Inflammatory macrophage treated with lipopolysaccharide for 1 hour (primary cell): ENCODE results near the gene MAN1C1.

Source experiments
- DNase-seq, 2 donors: peaks; one replicate each; pipeline ENCODE4 v3.0.0-alpha.2; 2020 to 2022

Gene MAN1C1

GRCh38 chr1:25787760-25788166 is 171.2 kb downstream of the MAN1C1 start:
- DNase-seq = no peak

GRCh38 chr1:25790472-25790871 is 173.9 kb downstream of the MAN1C1 start:
- no peak for DNase-seq

DNA sequence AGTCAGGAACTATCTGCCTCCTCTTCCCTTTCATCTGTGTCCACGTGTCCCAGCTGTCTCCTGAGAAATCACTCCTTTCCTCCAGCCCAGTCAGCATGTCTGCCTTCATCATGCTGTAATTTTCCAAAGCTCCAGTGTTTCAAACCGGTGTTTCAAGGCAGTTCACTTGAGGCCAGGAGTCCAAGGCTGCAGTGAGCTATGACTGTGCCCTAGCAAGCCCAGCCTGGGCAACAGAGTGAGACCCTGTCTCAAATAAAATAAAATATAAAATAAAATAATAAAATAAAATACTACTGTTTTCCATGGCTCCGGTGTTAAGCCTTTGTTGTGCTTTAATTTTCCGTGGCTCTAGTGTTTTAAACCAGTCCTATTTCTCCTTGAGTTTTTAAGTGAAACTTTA is 175.5 kb downstream of the MAN1C1 start:
- no peak for DNase-seq

- DNase-seq = no peak
Measured at GRCh38 chr1:25793585-25794170, 177.1 kb downstream of the MAN1C1 start.

- no peak for DNase-seq
Measured at GRCh38 chr1:25794325-25794724, 177.7 kb downstream of the MAN1C1 start.

DNA sequence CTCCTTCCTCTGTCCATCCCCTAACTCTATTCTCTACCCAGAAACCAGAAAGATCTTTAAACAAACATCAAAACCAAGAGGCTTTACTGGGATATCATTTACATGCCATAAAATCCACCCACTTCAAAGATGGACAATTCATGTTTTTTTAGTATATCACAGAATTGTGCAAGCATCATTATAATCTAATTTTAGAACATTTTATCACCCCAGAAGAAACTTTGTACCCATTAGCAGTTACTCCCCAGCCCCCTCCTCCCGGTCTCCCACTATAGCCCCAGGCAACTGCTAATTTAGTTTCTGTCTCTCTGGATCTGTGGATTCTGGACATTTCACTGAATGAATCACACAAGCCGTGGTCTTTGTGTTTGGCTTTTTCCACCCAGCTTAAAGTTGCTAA is 178.6 kb downstream of the MAN1C1 start:
- no peak for DNase-seq

DNA sequence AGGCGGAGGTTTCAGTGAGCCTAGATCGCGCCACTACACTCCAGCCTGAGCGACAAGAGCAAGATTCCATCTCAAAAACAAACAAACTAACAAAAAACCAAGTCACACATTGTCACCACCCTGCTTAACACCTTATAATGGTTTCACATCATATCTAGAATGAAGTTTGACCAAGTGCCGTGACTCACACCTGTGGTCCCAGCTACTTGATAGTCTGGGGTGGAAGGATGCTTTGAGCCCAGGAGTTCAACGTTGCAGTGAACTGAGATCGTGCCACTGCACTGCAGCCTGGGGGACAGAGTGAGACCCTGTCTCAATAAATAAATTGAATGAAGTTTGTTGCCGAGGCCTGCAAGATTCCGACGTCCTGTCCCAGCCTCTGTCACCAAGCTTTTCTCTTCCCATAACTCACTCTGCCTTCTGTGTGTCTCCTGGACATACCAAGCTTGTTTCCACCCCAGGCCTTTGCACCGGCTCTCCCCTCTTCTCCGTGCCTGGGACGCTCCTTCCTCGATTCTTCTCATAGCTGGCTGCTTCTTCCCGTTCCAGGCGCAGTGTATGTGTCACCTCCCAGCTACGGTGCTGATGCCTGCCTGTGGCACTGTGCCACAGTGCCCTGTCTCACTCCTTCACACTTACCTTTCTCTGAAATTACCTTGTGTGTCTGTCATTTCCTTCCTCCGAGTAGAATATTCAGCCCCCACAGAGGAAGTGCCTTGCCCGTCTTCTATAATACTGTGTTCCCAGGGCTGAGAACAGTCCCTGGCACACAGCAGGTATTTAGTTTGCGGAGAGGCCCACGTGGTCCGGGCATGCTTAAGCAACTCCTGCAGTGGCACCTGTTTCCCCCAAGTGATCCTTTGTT is 179.6 kb downstream of the MAN1C1 start:
- no peak for DNase-seq

DNA sequence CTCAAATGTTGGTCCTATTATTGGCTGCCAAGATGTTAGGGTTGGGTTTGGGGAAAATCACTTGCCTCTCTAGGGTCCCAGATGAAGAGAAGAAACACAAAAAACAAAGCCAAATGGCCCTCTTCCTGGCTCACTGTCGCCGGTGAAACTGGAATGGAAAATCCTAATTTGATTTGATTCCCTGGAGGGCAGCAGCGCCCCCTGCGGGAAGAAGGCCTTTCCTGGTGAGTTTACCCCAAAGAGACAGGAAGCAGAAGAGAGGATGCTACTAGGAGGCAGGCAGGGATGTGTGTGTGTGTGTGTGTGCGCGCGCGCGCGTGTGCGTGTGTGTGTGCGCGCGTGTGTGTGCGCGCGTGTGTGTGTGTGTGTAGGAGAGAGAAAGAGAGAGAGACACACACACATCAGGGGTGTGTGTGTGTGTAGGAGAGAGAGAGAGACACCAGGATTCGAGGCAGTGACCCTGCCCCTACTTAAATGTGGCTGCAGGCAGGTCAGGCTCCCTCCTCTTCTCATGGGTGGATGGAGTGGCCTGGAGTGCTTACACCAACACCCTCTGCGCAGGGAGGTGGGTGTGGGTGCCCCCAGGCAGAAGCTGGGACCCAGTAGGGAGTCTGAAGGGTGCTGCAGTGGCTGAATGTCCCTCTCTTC is 180.3 kb downstream of the MAN1C1 start:
- DNase-seq = peak in 1 of 2 donors; percentile 93

- peak in 1 of 2 donors; percentile 55 for DNase-seq
Measured at GRCh38 chr1:25797939-25798338, 181.3 kb downstream of the MAN1C1 start.

- no peak for DNase-seq
Measured at GRCh38 chr1:25798666-25799351, 182.2 kb downstream of the MAN1C1 start.

GRCh38 chr1:25799352-25799934 is 182.9 kb downstream of the MAN1C1 start:
- DNase-seq = no peak

GRCh38 chr1:25799935-25800702 is 183.5 kb downstream of the MAN1C1 start, which contains the start of gene SELENON:
Gene SELENON (plus strand): TSS chr1:25800193. CDS start chr1:25800231, 38 bp downstream.
- no peak for DNase-seq

DNA sequence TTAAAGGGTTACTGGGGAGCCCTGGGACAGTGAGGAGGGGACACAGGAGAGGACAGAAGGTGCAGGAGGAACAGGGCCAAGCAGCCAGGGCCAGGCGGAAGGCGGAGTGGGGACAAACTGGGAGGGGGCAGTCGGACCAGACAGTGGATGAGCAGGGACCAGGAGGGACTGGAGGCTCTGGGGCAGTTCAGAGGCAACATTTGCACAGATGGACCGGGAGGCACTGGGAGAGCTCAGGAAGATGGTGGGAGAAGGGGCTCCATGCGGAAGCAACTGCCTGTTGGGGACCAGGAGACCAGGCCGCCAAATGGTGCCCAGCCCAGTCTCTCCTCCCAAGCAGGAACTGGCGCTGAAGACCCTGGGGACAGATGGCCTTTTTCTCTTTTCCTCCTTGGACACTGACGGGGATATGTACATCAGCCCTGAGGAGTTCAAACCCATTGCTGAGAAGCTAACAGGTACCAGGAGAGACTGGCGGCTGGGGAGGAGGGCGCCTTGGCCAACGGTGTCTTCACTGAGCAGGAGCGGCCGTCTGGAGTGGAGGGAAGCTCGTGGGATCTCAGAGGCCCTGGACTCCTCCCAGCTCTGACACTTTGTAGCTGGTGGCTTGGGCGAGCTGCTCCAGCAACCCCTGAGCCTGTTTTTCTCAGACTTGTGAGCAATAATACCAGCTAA is 184.2 kb downstream of the MAN1C1 start:
- no peak for DNase-seq

DNA sequence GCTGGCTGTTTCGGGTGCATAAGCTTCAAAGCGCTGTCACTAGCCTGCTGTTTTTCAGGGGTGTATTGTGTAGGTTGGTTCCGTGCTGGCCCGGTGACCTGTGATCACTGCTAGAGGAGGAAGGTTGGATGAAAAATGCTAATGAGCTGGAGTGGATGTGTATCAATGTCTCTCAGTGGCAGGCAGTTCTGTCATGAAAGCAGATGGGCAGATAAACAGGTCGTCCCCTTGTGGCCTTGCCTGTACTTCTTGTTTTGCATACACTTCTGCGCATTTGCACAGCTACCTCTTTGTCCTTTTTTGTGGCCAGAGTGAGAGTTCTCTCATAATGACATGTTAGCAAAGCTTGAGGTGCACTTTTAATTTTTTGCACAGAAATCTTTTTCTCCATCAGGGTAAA is 186.3 kb downstream of the MAN1C1 start:
- no peak for DNase-seq

- no peak for DNase-seq
Measured at GRCh38 chr1:25803368-25803767, 186.8 kb downstream of the MAN1C1 start.

- DNase-seq = peak; percentile 66 to 77
Measured at GRCh38 chr1:25804244-25804963, 187.8 kb downstream of the MAN1C1 start.

GRCh38 chr1:25804964-25805862 is 188.6 kb downstream of the MAN1C1 start:
- DNase-seq = no peak

DNA sequence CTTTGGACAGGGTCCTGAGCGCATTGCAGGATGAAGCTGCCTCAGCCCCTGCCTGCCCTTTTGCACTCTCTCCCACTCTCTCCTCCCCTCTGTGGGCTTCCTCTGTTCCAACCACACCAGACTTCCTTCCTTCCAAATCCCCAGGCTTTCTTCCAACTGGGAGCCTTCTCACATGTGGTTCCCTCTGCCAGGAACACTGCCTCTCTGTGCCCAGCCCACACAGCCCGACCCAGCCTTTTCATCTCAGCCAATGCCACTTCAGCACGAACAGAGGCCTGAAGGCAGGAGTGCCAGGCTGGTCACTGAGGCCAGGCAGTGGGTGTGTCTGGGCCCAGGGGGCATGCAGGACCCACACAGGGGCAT is 189.3 kb downstream of the MAN1C1 start:
- DNase-seq = no peak

- no peak for DNase-seq
Measured at GRCh38 chr1:25806418-25806817, 189.8 kb downstream of the MAN1C1 start.
